ENCODE measurements around the gene NEURL1. TPM values are rescaled to one million over a fixed set of nuclear protein-coding genes. Genes with fewer than 3 reads are reported as not detected.

NEURL1 gene
- total and polyA plus RNA-seq, 2 donors (not counting 3 experiments of a cell fraction or from before 2014, with no cell fraction given): 0.06 to 0.22 TPM

DNA sequence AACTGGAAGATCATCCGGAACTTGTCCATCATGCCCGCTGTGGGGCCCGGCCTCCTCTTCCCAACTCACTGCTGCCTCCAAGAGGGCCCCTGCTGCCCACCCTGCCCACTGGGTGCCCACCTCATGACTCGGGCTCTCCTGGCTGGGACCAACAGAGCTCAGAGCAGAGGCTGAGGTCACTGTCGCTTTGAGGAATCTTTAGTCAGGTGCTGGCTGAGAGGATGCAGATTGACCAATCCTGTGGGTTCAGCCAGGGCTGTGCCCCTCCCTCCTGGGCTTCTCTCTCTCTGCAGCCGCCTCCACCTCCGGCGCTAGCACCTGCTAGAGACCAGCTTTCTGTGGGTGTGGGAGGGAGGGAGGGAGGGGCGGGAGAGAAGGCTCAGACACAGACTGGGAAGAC, 34.8 kb upstream of the NEURL1 start, which contains the start of gene CALHM1:
Gene CALHM1 (minus strand): TSS at position 181 of the 400 bp plus-strand sequence. CDS start 149 bp downstream, at position 32.
- FAIRE-seq (no peak), DNase-seq (ENCODE audit: low read depth, low spot score) (no peak)
- Histone ChIP-seq H3K27ac (ENCODE audit: insufficient read depth, low read depth, low read length) (no peak within 1 kb of the TSS), H3K4me1 (ENCODE audit: control insufficient read depth, extremely low read depth, insufficient read depth, low read length) (no peaks in the 10 kb centered on the region), H3K79me2 (ENCODE audit: control insufficient read depth, insufficient read depth, low read length) (no peaks in the 10 kb centered on the region), H4K20me1 (replicated peaks; ENCODE audit: control insufficient read depth, extremely low read depth, insufficient read depth, low read length) (no peaks in the 10 kb centered on the region), H3K4me2 (ENCODE audit: insufficient read depth, low read length) (no peak within 1 kb of the TSS), H2AFZ (ENCODE audit: low read depth, low read length) (no peak within 1 kb of the TSS), H3K4me3 (replicated peaks in 1 of 3; ENCODE audit: insufficient read depth in 1 of 3, low read depth in 1 of 3, low read length in 3 of 3) (no peak within 1 kb of the TSS), H3K9me1 (replicated peaks; ENCODE audit: control insufficient read depth, extremely low read depth, insufficient read depth, low read length) (no peaks in the 10 kb centered on the region), H3K9ac (replicated peaks; ENCODE audit: extremely low read depth, insufficient read depth, low read length) (no peak within 1 kb of the TSS), H3K27me3 (ENCODE audit: control insufficient read depth in 2 of 2, insufficient read depth in 2 of 2, low read length in 2 of 2) (no peaks in the 10 kb centered on the region), H3K9me3 (replicated peaks; ENCODE audit: control insufficient read depth, insufficient read depth, low read length) (no peaks in the 10 kb centered on the region), H3K36me3 (ENCODE audit: control insufficient read depth in 2 of 2, extremely low read depth in 1 of 2, insufficient read depth in 2 of 2, low read length in 2 of 2) (no peaks in the 10 kb centered on the region)
- intact Hi-C loops (cut with micrococcal nuclease) (no loop called here), dilution Hi-C loops (cut with MboI; ENCODE audit: extremely low pct_ligation_motif_present, low sequenced_read_pairs) (no loop called here)
- ChIA-PET POLR2A (no interaction called here), CTCF (no interaction called here)
- BruUV-seq (replicated peaks): no TSS peak
- TF ChIP-seq GATA2 (IDR thresholded peaks at IDR 0.05; ENCODE audit: insufficient read depth, insufficient read length, low read depth, low read length) (no peak), JUN (IDR thresholded peaks at IDR 0.05; ENCODE audit: borderline replicate concordance, insufficient read depth, insufficient read length, low read depth) (no peak), MYC (IDR thresholded peaks at IDR 0.05; ENCODE audit: low read depth, low read length) (no peak), FOS (IDR thresholded peaks at IDR 0.05; ENCODE audit: borderline replicate concordance, insufficient read depth, low read length) (no peak), POLR2A (IDR thresholded peaks at IDR 0.05; ENCODE audit: low read depth, low read length) (no peak), EZH2 (IDR thresholded peaks at IDR 0.05; ENCODE audit: borderline replicate concordance, low read depth, low read length, severe bottlenecking) (no peak), MAX (IDR thresholded peaks at IDR 0.05; ENCODE audit: insufficient read depth, insufficient read length) (no peak), POLR2AphosphoS5 (IDR thresholded peaks at IDR 0.05; ENCODE audit: insufficient read depth, low read depth, low read length) (no peak)
- TF ChIP-seq, protein P1, sequence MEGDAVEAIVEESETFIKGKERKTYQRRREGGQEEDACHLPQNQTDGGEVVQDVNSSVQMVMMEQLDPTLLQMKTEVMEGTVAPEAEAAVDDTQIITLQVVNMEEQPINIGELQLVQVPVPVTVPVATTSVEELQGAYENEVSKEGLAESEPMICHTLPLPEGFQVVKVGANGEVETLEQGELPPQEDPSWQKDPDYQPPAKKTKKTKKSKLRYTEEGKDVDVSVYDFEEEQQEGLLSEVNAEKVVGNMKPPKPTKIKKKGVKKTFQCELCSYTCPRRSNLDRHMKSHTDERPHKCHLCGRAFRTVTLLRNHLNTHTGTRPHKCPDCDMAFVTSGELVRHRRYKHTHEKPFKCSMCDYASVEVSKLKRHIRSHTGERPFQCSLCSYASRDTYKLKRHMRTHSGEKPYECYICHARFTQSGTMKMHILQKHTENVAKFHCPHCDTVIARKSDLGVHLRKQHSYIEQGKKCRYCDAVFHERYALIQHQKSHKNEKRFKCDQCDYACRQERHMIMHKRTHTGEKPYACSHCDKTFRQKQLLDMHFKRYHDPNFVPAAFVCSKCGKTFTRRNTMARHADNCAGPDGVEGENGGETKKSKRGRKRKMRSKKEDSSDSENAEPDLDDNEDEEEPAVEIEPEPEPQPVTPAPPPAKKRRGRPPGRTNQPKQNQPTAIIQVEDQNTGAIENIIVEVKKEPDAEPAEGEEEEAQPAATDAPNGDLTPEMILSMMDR (IDR thresholded peaks at IDR 0.05; ENCODE audit: extremely low read depth in 1 of 2, insufficient read depth in 1 of 2, low read depth in 1 of 2, low read length in 2 of 2): no peak

All from endothelial cell of umbilical vein (primary cell).